Measurements from ENCODE around the gene ASPHD1. TPM values are rescaled to one million over a fixed set of nuclear protein-coding genes. Genes with fewer than 3 reads are reported as not detected.

ASPHD1 gene
- total RNA-seq, 6 experiments from 2014 or later, result 5.1 to 15.9 (median 14.1) TPM

Other genes with a start within 250 kb of the ASPHD1 start
- gene SPN, start 237.2 kb upstream of the ASPHD1 start, total RNA-seq (2021; fragmentation: NEBNext Ultra II Directional; extraction: Animal tissue kit (Norgen Biotek cat#: 25700)), result under 1 TPM in 5 of 6 experiments, not detected in 1; 0.06 to 0.20 (median 0.12) TPM
- gene QPRT, start 221.3 kb upstream of the ASPHD1 start, total RNA-seq (2021; fragmentation: NEBNext Ultra II Directional; extraction: Animal tissue kit (Norgen Biotek cat#: 25700)), result 10 to 100 TPM in 3 of 6 experiments, 1 to 10 TPM in 3; 3.0 to 12.4 (median 10.3) TPM
- gene C16orf54, start 154.5 kb upstream of the ASPHD1 start, total RNA-seq (2021; fragmentation: NEBNext Ultra II Directional; extraction: Animal tissue kit (Norgen Biotek cat#: 25700)), result not detected
- not detected for gene ZG16, start 122.2 kb upstream of the ASPHD1 start, total RNA-seq (2021; fragmentation: NEBNext Ultra II Directional; extraction: Animal tissue kit (Norgen Biotek cat#: 25700))
- gene KIF22, start 109.7 kb upstream of the ASPHD1 start, total RNA-seq (2021; fragmentation: NEBNext Ultra II Directional; extraction: Animal tissue kit (Norgen Biotek cat#: 25700)), result 10 to 100 TPM; 26.4 to 50.3 (median 48.9) TPM
- 100 to 1,000 TPM; 148 to 178 (median 165) TPM for gene MAZ, start 94.0 kb upstream of the ASPHD1 start, total RNA-seq (2021; fragmentation: NEBNext Ultra II Directional; extraction: Animal tissue kit (Norgen Biotek cat#: 25700))
- gene PRRT2, start 88.3 kb upstream of the ASPHD1 start, total RNA-seq (2021; fragmentation: NEBNext Ultra II Directional; extraction: Animal tissue kit (Norgen Biotek cat#: 25700)), result 1 to 10 TPM; 2.9 to 4.3 (median 3.6) TPM
- gene PAGR1, start 84.3 kb upstream of the ASPHD1 start, total RNA-seq (2021; fragmentation: NEBNext Ultra II Directional; extraction: Animal tissue kit (Norgen Biotek cat#: 25700)), result 10 to 100 TPM; 12.9 to 19.2 (median 17.7) TPM
- gene MVP, start 80.0 kb upstream of the ASPHD1 start, total RNA-seq (2021; fragmentation: NEBNext Ultra II Directional; extraction: Animal tissue kit (Norgen Biotek cat#: 25700)), result 100 to 1,000 TPM; 234 to 296 (median 268) TPM
- gene CDIPT, start 37.3 kb upstream of the ASPHD1 start, total RNA-seq (2021; fragmentation: NEBNext Ultra II Directional; extraction: Animal tissue kit (Norgen Biotek cat#: 25700)), result 100 to 1,000 TPM in 3 of 6 experiments, 10 to 100 TPM in 3; 82.6 to 115 (median 94.7) TPM
- 1 to 10 TPM; 1.5 to 4.5 (median 3.9) TPM for gene SEZ6L2, start 938 bp upstream of the ASPHD1 start, total RNA-seq (2021; fragmentation: NEBNext Ultra II Directional; extraction: Animal tissue kit (Norgen Biotek cat#: 25700))
- 10 to 100 TPM; 13.9 to 17.0 (median 16.1) TPM for gene KCTD13, start 25.7 kb downstream of the ASPHD1 start, total RNA-seq (2021; fragmentation: NEBNext Ultra II Directional; extraction: Animal tissue kit (Norgen Biotek cat#: 25700))
- gene TMEM219, start 61.6 kb downstream of the ASPHD1 start, total RNA-seq (2021; fragmentation: NEBNext Ultra II Directional; extraction: Animal tissue kit (Norgen Biotek cat#: 25700)), result 100 to 1,000 TPM; 105 to 122 (median 110) TPM
- gene TAOK2, start 73.4 kb downstream of the ASPHD1 start, total RNA-seq (2021; fragmentation: NEBNext Ultra II Directional; extraction: Animal tissue kit (Norgen Biotek cat#: 25700)), result 10 to 100 TPM; 50.4 to 56.9 (median 53.0) TPM
- 10 to 100 TPM in 5 of 6 experiments, 1 to 10 TPM in 1; 9.8 to 14.4 (median 13.4) TPM for gene HIRIP3, start 95.1 kb downstream of the ASPHD1 start, total RNA-seq (2021; fragmentation: NEBNext Ultra II Directional; extraction: Animal tissue kit (Norgen Biotek cat#: 25700))
- 10 to 100 TPM; 61.0 to 77.4 (median 73.8) TPM for gene INO80E, start 95.8 kb downstream of the ASPHD1 start, total RNA-seq (2021; fragmentation: NEBNext Ultra II Directional; extraction: Animal tissue kit (Norgen Biotek cat#: 25700))
- gene DOC2A, start 110.5 kb downstream of the ASPHD1 start, total RNA-seq (2021; fragmentation: NEBNext Ultra II Directional; extraction: Animal tissue kit (Norgen Biotek cat#: 25700)), result under 1 TPM in 2 of 6 experiments, not detected in 4; 0.19 to 0.30 TPM
- not detected for gene C16orf92, start 122.7 kb downstream of the ASPHD1 start, total RNA-seq (2021; fragmentation: NEBNext Ultra II Directional; extraction: Animal tissue kit (Norgen Biotek cat#: 25700))
- under 1 TPM in 4 of 6 experiments, not detected in 2; 0.28 to 0.39 (median 0.33) TPM for gene TLCD3B, start 130.8 kb downstream of the ASPHD1 start, total RNA-seq (2021; fragmentation: NEBNext Ultra II Directional; extraction: Animal tissue kit (Norgen Biotek cat#: 25700))
- 1,000 to 10,000 TPM; 1,621 to 1,937 (median 1,752) TPM for gene ALDOA, start 165.3 kb downstream of the ASPHD1 start, total RNA-seq (2021; fragmentation: NEBNext Ultra II Directional; extraction: Animal tissue kit (Norgen Biotek cat#: 25700))
- gene PPP4C, start 175.5 kb downstream of the ASPHD1 start, total RNA-seq (2021; fragmentation: NEBNext Ultra II Directional; extraction: Animal tissue kit (Norgen Biotek cat#: 25700)), result 100 to 1,000 TPM; 111 to 135 (median 123) TPM
- under 1 TPM; 0.16 to 0.33 (median 0.26) TPM for gene TBX6, start 191.4 kb downstream of the ASPHD1 start, total RNA-seq (2021; fragmentation: NEBNext Ultra II Directional; extraction: Animal tissue kit (Norgen Biotek cat#: 25700))
- gene YPEL3, start 195.7 kb downstream of the ASPHD1 start, total RNA-seq (2021; fragmentation: NEBNext Ultra II Directional; extraction: Animal tissue kit (Norgen Biotek cat#: 25700)), result 10 to 100 TPM; 17.2 to 28.4 (median 19.1) TPM
- gene GDPD3, start 213.0 kb downstream of the ASPHD1 start, total RNA-seq (2021; fragmentation: NEBNext Ultra II Directional; extraction: Animal tissue kit (Norgen Biotek cat#: 25700)), result 1 to 10 TPM; 1.5 to 3.0 (median 2.3) TPM
- 10 to 100 TPM; 58.5 to 89.3 (median 80.4) TPM for gene MAPK3, start 222.7 kb downstream of the ASPHD1 start, total RNA-seq (2021; fragmentation: NEBNext Ultra II Directional; extraction: Animal tissue kit (Norgen Biotek cat#: 25700))